Fibroblast of lung (primary cell): ENCODE results near the gene VAMP4. TPM values are rescaled to one million over a fixed set of nuclear protein-coding genes. Genes with fewer than 3 reads are reported as not detected.

Source experiments
- DNase-seq, 2 donors: peaks; one replicate each; pipeline versions ENCODE4 v3.0.0 to v3.0.0-alpha.2; 2010; ENCODE audit warnings: low read depth in 2 of 2
- H2AFZ ChIP-seq: 2 replicates; pipeline ENCODE4 v1.5.1; 2012; ENCODE audit warnings: low read length, control low read depth, inconsistent platforms
- H3K27ac ChIP-seq: 2 replicates; pipeline ENCODE4 v1.5.1; 2011; ENCODE audit warnings: low read length, control low read depth; ENCODE audit not compliant: insufficient read depth
- H3K27me3 ChIP-seq: 2 replicates; pipeline ENCODE4 v1.5.1; 2011; ENCODE audit warnings: mild to moderate bottlenecking, low read length; ENCODE audit not compliant: control insufficient read depth, insufficient read depth
- H3K36me3 ChIP-seq: 2 replicates; pipeline ENCODE4 v1.5.1; 2011; ENCODE audit warnings: low read length; ENCODE audit not compliant: control insufficient read depth, insufficient read depth
- H3K4me1 ChIP-seq: 2 replicates; pipeline ENCODE4 v1.5.1; 2011; ENCODE audit warnings: low read length; ENCODE audit not compliant: control insufficient read depth, insufficient read depth; ENCODE audit errors: extremely low read depth
- H3K4me2 ChIP-seq: 2 replicates; pipeline ENCODE4 v1.5.1; 2011; ENCODE audit warnings: low read length, control low read depth; ENCODE audit not compliant: insufficient read depth; ENCODE audit errors: extremely low read depth
- H3K4me3 ChIP-seq, 4 experiments: fragments of 200-600 bp in 1 of 4; sonication (generic) in 1 of 4; replicated peaks in 1 of 4; 2 replicates each; pipeline ENCODE4 v1.5.1; 2011 to 2016; ENCODE audit warnings: low read length in 4 of 4, low read depth in 3 of 4, mild to moderate bottlenecking in 3 of 4, control low read depth in 2 of 4, inconsistent platforms in 1 of 4, mixed read lengths in 1 of 4; ENCODE audit not compliant: insufficient read depth in 1 of 4; ENCODE audit errors: control extremely low read depth in 1 of 4
- H3K79me2 ChIP-seq: 2 replicates; pipeline ENCODE4 v1.5.1; 2012; ENCODE audit warnings: mild to moderate bottlenecking, low read length, inconsistent platforms; ENCODE audit not compliant: control insufficient read depth, insufficient read depth
- H3K9ac ChIP-seq: 2 replicates; pipeline ENCODE4 v1.5.1; 2011; ENCODE audit warnings: mild to moderate bottlenecking, low read length, control low read depth; ENCODE audit not compliant: insufficient read depth
- H3K9me3 ChIP-seq: 2 replicates; pipeline ENCODE4 v1.5.1; 2012; ENCODE audit warnings: low read depth, low read length; ENCODE audit not compliant: control insufficient read depth, insufficient read depth
- H4K20me1 ChIP-seq: 2 replicates; pipeline ENCODE4 v1.5.1; 2011; ENCODE audit warnings: low read length; ENCODE audit not compliant: control insufficient read depth, insufficient read depth; ENCODE audit errors: extremely low read depth
- EZH2 ChIP-seq: IDR thresholded peaks from 2 replicates; pipeline ENCODE4 v1.5.1; 2012; ENCODE audit warnings: low read length, control low read depth, mild to moderate bottlenecking; ENCODE audit errors: missing control alignments
- polyA plus RNA-seq, 2 donors: library from polyadenylated mRNA; depleted of rRNA in 1 of 2; stranded (reverse) in 1 of 2; unstranded in 1 of 2; fragments of >200 nt; gene quantifications; 2 replicates each; pipeline ENCODE4 v1.2.1, GENCODE V29; 2011 to 2012; ENCODE audit warnings: missing spikeins in 1 of 2
- total RNA-seq: library from RNA; depleted of rRNA; stranded (reverse); fragments of >200 nt; gene quantifications from 2 replicates; pipeline ENCODE4 v1.2.1, GENCODE V29; 2014
- TF ChIP-seq, protein P1 (sequence below), 2 donors: IDR thresholded peaks in 1 of 2; conservative IDR thresholded peaks in 1 of 2; 1 replicate in 1 of 2; 2 replicates in 1 of 2; pipeline ENCODE4 v1.5.1; 2011 to 2012; ENCODE audit warnings: low read length in 2 of 2, control low read depth in 1 of 2, inconsistent platforms in 1 of 2, low read depth in 1 of 2, mild to moderate bottlenecking in 1 of 2

The VAMP4 gene
- total and polyA plus RNA-seq, 2 donors (not counting 1 experiment from before 2014, with no cell fraction given), result 29.0 to 32.9 TPM

DNA sequence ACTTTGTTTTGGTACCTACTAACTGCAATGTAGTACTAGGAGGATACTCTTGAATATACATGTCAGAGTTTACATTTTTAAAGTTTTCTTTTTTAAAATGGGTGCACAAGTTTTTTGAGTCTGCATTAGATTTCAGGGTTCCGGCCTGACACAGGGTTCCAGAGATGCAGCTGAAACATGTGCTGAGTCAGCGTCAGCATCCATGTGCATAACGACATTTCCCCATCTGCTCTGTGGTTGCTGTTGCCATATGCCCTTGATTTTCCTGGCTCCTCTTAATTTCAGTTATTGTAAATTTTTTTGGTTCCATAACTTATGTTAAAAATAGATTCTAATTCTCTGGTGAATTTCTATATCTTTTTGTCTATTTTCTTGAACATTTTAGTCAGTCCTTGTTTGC lies 27.3 kb upstream of the VAMP4 start:
- H3K27ac ChIP-seq, result no peak overlapping the region
- H3K4me3 ChIP-seq, result no peak overlapping the region
- no peaks in the 10 kb centered on the region for H3K9me3 ChIP-seq
- H3K79me2 ChIP-seq, result no peaks in the 10 kb centered on the region
- DNase-seq, result no peak
- TF ChIP-seq EZH2, result no peak
- TF ChIP-seq, protein P1, sequence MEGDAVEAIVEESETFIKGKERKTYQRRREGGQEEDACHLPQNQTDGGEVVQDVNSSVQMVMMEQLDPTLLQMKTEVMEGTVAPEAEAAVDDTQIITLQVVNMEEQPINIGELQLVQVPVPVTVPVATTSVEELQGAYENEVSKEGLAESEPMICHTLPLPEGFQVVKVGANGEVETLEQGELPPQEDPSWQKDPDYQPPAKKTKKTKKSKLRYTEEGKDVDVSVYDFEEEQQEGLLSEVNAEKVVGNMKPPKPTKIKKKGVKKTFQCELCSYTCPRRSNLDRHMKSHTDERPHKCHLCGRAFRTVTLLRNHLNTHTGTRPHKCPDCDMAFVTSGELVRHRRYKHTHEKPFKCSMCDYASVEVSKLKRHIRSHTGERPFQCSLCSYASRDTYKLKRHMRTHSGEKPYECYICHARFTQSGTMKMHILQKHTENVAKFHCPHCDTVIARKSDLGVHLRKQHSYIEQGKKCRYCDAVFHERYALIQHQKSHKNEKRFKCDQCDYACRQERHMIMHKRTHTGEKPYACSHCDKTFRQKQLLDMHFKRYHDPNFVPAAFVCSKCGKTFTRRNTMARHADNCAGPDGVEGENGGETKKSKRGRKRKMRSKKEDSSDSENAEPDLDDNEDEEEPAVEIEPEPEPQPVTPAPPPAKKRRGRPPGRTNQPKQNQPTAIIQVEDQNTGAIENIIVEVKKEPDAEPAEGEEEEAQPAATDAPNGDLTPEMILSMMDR (conservative IDR thresholded peaks at IDR 0.05 in 1 of 2, IDR thresholded peaks at IDR 0.05 in 1 of 2; ENCODE audit: low read depth in 1 of 2, low read length in 2 of 2), result no peak
- no peak overlapping the region for H2AFZ ChIP-seq
- H4K20me1 ChIP-seq, result no peaks in the 10 kb centered on the region
- H3K4me1 ChIP-seq, result no peaks in the 10 kb centered on the region
- no peaks in the 10 kb centered on the region for H3K36me3 ChIP-seq
- H3K4me2 ChIP-seq, result no peak overlapping the region
- H3K9ac ChIP-seq, result no peak overlapping the region
- H3K27me3 ChIP-seq, result no peaks in the 10 kb centered on the region

DNA sequence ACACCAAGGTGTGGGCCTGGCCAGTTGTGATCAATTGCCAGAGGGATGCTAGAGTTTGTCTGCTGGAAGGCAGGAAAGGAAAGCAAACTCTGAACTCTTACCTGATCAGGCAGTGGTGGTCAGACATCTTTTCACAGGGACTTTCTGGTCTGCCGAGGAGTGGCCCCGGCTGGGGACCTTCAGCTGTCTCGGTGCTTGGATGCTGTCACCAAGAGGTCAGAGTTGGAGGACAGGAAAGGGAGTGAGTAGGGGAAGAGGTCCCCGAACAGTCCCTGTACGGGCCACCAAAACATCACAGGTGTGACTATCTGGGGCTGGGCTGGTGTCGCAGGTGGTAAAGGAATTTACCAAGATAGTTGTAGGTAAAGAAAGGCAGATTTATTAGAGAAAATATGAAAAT lies 21.9 kb upstream of the VAMP4 start:
- no peaks in the 10 kb centered on the region for H3K9me3 ChIP-seq
- no peak overlapping the region for H3K9ac ChIP-seq
- DNase-seq, result no peak
- H4K20me1 ChIP-seq, result no peaks in the 10 kb centered on the region
- TF ChIP-seq, protein P1 (conservative IDR thresholded peaks at IDR 0.05 in 1 of 2, IDR thresholded peaks at IDR 0.05 in 1 of 2; ENCODE audit: low read depth in 1 of 2, low read length in 2 of 2), result no peak
- no peak overlapping the region for H3K27ac ChIP-seq
- H2AFZ ChIP-seq, result no peak overlapping the region
- no peaks in the 10 kb centered on the region for H3K79me2 ChIP-seq
- no peaks in the 10 kb centered on the region for H3K4me1 ChIP-seq
- H3K4me2 ChIP-seq, result no peak overlapping the region
- no peaks in the 10 kb centered on the region for H3K36me3 ChIP-seq
- no peak overlapping the region for H3K4me3 ChIP-seq
- no peaks in the 10 kb centered on the region for H3K27me3 ChIP-seq

DNA sequence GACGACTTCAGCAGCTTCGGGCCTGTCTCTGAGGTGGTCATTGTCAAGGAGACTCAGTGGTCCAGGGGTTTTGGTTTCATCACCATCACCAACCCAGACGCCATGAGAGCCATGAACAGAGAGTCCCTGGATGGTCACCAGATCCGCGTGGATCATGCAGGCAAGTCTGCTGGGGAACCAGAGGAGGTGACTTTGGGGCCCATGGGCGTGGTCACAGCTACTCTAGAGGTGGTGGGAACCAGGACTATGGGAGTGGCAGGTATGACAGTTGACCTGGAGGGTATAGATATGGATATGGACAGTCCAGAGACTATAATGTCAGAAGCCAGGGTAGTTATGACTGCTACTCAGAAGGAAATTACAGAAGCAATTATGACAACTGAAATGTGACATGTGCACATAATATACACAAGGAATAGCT lies 20.3 kb upstream of the VAMP4 start:
- no peaks in the 10 kb centered on the region for H3K79me2 ChIP-seq
- H3K27ac ChIP-seq, result no peak overlapping the region
- no peaks in the 10 kb centered on the region for H3K36me3 ChIP-seq
- no peak overlapping the region for H3K4me3 ChIP-seq
- H3K9me3 ChIP-seq, result no peaks in the 10 kb centered on the region
- H3K4me1 ChIP-seq, result no peaks in the 10 kb centered on the region
- H3K4me2 ChIP-seq, result no peak overlapping the region
- TF ChIP-seq EZH2, result no peak
- TF ChIP-seq, protein P1 (conservative IDR thresholded peaks at IDR 0.05 in 1 of 2, IDR thresholded peaks at IDR 0.05 in 1 of 2; ENCODE audit: low read depth in 1 of 2, low read length in 2 of 2), result no peak
- DNase-seq, result no peak
- no peak overlapping the region for H2AFZ ChIP-seq
- H3K9ac ChIP-seq, result no peak overlapping the region
- H4K20me1 ChIP-seq, result no peaks in the 10 kb centered on the region
- H3K27me3 ChIP-seq, result no peaks in the 10 kb centered on the region
